ENCODE data around the gene GPR3. TPM values are rescaled to one million over a fixed set of nuclear protein-coding genes. Genes with fewer than 3 reads are reported as not detected.
A peak's percentile ranks its signal among the peaks of the same experiment; 100 is the strongest.

The GPR3 gene
- total and polyA plus RNA-seq, 2 of the 13 experiments (the other 11 are each of a cell fraction or from before 2014, with no cell fraction given), result 1.00 to 2.6 TPM

DNA sequence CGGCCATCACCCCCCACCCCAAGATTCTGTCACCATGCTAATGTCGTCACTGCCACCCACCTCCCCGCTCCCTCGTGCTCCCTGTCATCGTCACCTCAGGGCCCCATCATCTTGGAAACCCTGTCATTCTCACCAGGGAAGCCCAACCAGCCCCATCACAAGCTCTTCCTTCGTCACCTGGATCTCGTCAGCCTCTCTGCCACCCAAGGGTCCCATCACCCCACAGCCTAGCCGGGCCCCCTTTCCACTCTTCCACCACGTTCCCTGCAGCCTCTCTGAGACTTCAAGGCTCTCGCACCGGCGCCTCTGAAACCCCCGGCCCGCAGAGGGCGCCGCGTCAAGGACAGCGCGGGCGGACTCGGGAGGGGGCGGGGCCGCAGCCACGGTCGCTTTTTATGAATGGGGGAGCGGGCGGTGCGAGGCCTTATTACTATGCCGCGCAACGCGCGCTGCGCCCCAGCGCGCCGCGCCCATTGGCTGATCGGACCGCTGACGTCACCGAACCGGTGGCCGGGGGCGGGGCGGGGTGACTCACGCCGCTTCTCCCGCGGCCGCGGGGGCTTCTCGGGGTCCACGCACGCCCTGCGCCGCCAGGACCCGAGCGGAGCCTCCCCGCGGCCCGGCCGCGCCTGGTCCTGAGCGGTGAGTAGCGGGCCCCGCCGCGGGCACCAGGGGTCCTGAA, at the start of gene GPR3 (continued):
- no peak for TF ChIP-seq ZNF468 (CRISPR knock-in tag; IDR thresholded peaks at IDR 0.05)
- 0 out of 2 replicates have a peak, but pooled peaks have one; percentile 25 for TF ChIP-seq BCL6 (CRISPR knock-in tag; IDR thresholded peaks at IDR 0.05)
- TF ChIP-seq EP300 (IDR thresholded peaks at IDR 0.05; ENCODE audit: low read depth in 2 of 2, low read length in 2 of 2), result 0 out of 4 replicates have a peak, but pooled peaks of 1 of the 2 experiments have one; percentile 13
- no peak; the same call in 1 of the 2 replicates for TF ChIP-seq EP300 (CRISPR knock-in tag; IDR thresholded peaks at IDR 0.05; ENCODE audit: borderline replicate concordance)
- no peak for TF ChIP-seq ZNF446 (CRISPR knock-in tag; IDR thresholded peaks at IDR 0.05)
- TF ChIP-seq GABPA (IDR thresholded peaks at IDR 0.05; ENCODE audit: low read depth, low read length), result no peak
- TF ChIP-seq GABPA (CRISPR knock-in tag; IDR thresholded peaks at IDR 0.05; ENCODE audit: low read depth), result no peak
- TF ChIP-seq KLF9 (CRISPR knock-in tag; IDR thresholded peaks at IDR 0.05; ENCODE audit: low read depth), result peak; percentile 81; the same call in 1 of the 2 replicates
- TF ChIP-seq MYNN (CRISPR knock-in tag; IDR thresholded peaks at IDR 0.05; ENCODE audit: low read depth), result no peak
- TF ChIP-seq TBL1XR1 (IDR thresholded peaks at IDR 0.05; ENCODE audit: borderline replicate concordance, low read length, partially characterized antibody), result no peak
- TF ChIP-seq, protein P1, sequence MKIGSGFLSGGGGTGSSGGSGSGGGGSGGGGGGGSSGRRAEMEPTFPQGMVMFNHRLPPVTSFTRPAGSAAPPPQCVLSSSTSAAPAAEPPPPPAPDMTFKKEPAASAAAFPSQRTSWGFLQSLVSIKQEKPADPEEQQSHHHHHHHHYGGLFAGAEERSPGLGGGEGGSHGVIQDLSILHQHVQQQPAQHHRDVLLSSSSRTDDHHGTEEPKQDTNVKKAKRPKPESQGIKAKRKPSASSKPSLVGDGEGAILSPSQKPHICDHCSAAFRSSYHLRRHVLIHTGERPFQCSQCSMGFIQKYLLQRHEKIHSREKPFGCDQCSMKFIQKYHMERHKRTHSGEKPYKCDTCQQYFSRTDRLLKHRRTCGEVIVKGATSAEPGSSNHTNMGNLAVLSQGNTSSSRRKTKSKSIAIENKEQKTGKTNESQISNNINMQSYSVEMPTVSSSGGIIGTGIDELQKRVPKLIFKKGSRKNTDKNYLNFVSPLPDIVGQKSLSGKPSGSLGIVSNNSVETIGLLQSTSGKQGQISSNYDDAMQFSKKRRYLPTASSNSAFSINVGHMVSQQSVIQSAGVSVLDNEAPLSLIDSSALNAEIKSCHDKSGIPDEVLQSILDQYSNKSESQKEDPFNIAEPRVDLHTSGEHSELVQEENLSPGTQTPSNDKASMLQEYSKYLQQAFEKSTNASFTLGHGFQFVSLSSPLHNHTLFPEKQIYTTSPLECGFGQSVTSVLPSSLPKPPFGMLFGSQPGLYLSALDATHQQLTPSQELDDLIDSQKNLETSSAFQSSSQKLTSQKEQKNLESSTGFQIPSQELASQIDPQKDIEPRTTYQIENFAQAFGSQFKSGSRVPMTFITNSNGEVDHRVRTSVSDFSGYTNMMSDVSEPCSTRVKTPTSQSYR (CRISPR knock-in tag; IDR thresholded peaks at IDR 0.05; ENCODE audit: borderline replicate concordance), result peak; percentile 66; the same call in 1 of the 2 replicates
- peak; percentile 54; the same call in 1 of the 2 replicates for TF ChIP-seq ATF7-NPFF (CRISPR knock-in tag; IDR thresholded peaks at IDR 0.05; ENCODE audit: low read depth)
- TF ChIP-seq SALL1 (CRISPR knock-in tag; IDR thresholded peaks at IDR 0.05), result peak; percentile 44; the same call in 1 of the 2 replicates
- TF ChIP-seq KLF11 (CRISPR knock-in tag; IDR thresholded peaks at IDR 0.05), result no peak
- TF ChIP-seq HDAC6 (IDR thresholded peaks at IDR 0.05; ENCODE audit: low read depth, low read length), result no peak
- peak; percentile 55 for TF ChIP-seq THAP11 (CRISPR knock-in tag; IDR thresholded peaks at IDR 0.05)
- TF ChIP-seq ZNF33A (CRISPR knock-in tag; IDR thresholded peaks at IDR 0.05; ENCODE audit: borderline replicate concordance), result peak; percentile 73; the same call in 1 of the 2 replicates
- TF ChIP-seq HMG20B (CRISPR knock-in tag; conservative IDR thresholded peaks at IDR 0.05), result 0 out of 2 replicates have a peak, but pooled peaks have one; percentile 45
- no peak for TF ChIP-seq MTF2 (CRISPR knock-in tag; IDR thresholded peaks at IDR 0.05; ENCODE audit: borderline replicate concordance)
- no peak for TF ChIP-seq GTF2F1 (IDR thresholded peaks at IDR 0.05; ENCODE audit: low read length)
- TF ChIP-seq, protein P2, sequence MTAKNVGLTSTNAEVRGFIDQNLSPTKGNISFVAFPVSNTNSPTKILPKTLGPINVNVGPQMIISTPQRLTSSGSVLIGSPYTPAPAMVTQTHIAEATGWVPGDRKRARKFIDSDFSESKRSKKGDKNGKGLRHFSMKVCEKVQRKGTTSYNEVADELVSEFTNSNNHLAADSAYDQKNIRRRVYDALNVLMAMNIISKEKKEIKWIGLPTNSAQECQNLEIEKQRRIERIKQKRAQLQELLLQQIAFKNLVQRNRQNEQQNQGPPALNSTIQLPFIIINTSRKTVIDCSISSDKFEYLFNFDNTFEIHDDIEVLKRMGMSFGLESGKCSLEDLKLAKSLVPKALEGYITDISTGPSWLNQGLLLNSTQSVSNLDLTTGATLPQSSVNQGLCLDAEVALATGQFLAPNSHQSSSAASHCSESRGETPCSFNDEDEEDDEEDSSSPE (CRISPR knock-in tag; IDR thresholded peaks at IDR 0.05), result peak; percentile 75
- TF ChIP-seq RBFOX2 (IDR thresholded peaks at IDR 0.05; ENCODE audit: low read depth, low read length), result peak; percentile 42; the same call in 1 of the 2 replicates
- TF ChIP-seq ATF1 (CRISPR knock-in tag; IDR thresholded peaks at IDR 0.05), result no peak
- peak; percentile 63; the same call in 1 of the 2 replicates for TF ChIP-seq HDAC1 (CRISPR knock-in tag; IDR thresholded peaks at IDR 0.05)
- TF ChIP-seq, protein P3, sequence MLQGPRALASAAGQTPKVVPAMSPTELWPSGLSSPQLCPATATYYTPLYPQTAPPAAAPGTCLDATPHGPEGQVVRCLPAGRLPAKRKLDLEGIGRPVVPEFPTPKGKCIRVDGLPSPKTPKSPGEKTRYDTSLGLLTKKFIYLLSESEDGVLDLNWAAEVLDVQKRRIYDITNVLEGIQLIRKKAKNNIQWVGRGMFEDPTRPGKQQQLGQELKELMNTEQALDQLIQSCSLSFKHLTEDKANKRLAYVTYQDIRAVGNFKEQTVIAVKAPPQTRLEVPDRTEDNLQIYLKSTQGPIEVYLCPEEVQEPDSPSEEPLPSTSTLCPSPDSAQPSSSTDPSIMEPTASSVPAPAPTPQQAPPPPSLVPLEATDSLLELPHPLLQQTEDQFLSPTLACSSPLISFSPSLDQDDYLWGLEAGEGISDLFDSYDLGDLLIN (CRISPR knock-in tag; IDR thresholded peaks at IDR 0.05; ENCODE audit: borderline replicate concordance), result no peak
- TF ChIP-seq CREM (IDR thresholded peaks at IDR 0.05), result peak; percentile 26; the same call in 1 of the 2 replicates
- TF ChIP-seq CREM (CRISPR knock-in tag; IDR thresholded peaks at IDR 0.05), result no peak
